Panc1 (cell line): ENCODE data around the gene PRTFDC1.

Source experiments
- POLR2AphosphoS5 ChIP-seq: IDR thresholded peaks from 2 replicates; pipeline ENCODE4 v1.6.1; 2012; ENCODE audit warnings: mild to moderate bottlenecking, low read depth, low read length, moderate library complexity
- TCF7L2 ChIP-seq: IDR thresholded peaks from 2 replicates; pipeline ENCODE4 v1.6.1; 2011; ENCODE audit warnings: mild to moderate bottlenecking, low read depth, low read length, inconsistent platforms
- TF ChIP-seq, protein P1 (sequence below): fragments of 450-650 bp; IDR thresholded peaks from 2 replicates; pipeline ENCODE4 v1.5.1; 2017; ENCODE audit warnings: mild to moderate bottlenecking
- TF ChIP-seq, protein P2 (sequence below), 2 experiments: IDR thresholded peaks; 2 replicates each; pipeline ENCODE4 v1.6.1; 2011 to 2012; ENCODE audit warnings: low read depth in 2 of 2, control low read depth in 1 of 2, low read length in 1 of 2, mild to moderate bottlenecking in 1 of 2, moderate library complexity in 1 of 2; ENCODE audit not compliant: insufficient read depth in 1 of 2

DNA sequence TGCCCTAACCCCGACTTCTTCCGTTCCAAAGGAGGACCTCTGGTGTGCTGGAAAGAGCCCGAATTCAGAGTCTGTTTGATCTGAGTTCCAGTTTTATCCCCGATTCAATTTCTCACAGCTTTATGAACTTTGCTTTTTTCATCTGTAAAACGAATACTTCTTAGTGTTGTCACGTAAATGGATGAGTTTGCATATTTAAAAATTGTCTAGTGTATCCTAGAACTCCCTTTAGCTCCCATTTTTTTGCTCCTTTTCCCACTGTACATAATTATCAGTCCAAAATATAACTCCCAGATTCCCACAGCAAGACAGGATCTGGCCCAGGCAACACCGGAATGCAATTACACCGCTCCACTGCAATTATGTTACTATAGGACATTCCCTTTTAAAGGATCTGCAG lies 148.0 kb downstream of the PRTFDC1 start:
- TF ChIP-seq, protein P1, sequence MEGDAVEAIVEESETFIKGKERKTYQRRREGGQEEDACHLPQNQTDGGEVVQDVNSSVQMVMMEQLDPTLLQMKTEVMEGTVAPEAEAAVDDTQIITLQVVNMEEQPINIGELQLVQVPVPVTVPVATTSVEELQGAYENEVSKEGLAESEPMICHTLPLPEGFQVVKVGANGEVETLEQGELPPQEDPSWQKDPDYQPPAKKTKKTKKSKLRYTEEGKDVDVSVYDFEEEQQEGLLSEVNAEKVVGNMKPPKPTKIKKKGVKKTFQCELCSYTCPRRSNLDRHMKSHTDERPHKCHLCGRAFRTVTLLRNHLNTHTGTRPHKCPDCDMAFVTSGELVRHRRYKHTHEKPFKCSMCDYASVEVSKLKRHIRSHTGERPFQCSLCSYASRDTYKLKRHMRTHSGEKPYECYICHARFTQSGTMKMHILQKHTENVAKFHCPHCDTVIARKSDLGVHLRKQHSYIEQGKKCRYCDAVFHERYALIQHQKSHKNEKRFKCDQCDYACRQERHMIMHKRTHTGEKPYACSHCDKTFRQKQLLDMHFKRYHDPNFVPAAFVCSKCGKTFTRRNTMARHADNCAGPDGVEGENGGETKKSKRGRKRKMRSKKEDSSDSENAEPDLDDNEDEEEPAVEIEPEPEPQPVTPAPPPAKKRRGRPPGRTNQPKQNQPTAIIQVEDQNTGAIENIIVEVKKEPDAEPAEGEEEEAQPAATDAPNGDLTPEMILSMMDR = no peak
- TF ChIP-seq POLR2AphosphoS5 (no peak), TCF7L2 (no peak)
- TF ChIP-seq, protein P2, sequence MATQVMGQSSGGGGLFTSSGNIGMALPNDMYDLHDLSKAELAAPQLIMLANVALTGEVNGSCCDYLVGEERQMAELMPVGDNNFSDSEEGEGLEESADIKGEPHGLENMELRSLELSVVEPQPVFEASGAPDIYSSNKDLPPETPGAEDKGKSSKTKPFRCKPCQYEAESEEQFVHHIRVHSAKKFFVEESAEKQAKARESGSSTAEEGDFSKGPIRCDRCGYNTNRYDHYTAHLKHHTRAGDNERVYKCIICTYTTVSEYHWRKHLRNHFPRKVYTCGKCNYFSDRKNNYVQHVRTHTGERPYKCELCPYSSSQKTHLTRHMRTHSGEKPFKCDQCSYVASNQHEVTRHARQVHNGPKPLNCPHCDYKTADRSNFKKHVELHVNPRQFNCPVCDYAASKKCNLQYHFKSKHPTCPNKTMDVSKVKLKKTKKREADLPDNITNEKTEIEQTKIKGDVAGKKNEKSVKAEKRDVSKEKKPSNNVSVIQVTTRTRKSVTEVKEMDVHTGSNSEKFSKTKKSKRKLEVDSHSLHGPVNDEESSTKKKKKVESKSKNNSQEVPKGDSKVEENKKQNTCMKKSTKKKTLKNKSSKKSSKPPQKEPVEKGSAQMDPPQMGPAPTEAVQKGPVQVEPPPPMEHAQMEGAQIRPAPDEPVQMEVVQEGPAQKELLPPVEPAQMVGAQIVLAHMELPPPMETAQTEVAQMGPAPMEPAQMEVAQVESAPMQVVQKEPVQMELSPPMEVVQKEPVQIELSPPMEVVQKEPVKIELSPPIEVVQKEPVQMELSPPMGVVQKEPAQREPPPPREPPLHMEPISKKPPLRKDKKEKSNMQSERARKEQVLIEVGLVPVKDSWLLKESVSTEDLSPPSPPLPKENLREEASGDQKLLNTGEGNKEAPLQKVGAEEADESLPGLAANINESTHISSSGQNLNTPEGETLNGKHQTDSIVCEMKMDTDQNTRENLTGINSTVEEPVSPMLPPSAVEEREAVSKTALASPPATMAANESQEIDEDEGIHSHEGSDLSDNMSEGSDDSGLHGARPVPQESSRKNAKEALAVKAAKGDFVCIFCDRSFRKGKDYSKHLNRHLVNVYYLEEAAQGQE (IDR thresholded peaks at IDR 0.05; ENCODE audit: insufficient read depth in 1 of 2, low read depth in 2 of 2, low read length in 1 of 2) = no peak
